CD4-positive, alpha-beta T cell treated with Interleukin-6 for 4 hours (primary cell): ENCODE data around the gene OR8D4.
"Not testable (repeated sequence)": the region's sequence is repeated elsewhere in the genome, so short reads cannot be mapped to it uniquely, and the experiment has no call there.

Experiments
- DNase-seq: peaks from one replicate; pipeline ENCODE4 v3.0.0-alpha.2; 2020; ENCODE audit warnings: mixed read lengths

The OR8D4 gene

GRCh38 chr11:123901867-123902266 is at the start of gene OR8D4:
Gene OR8D4, plus strand, starts transcription at chr11:123902167. Its CDS starts 4,265 bp downstream, at chr11:123906432.
- DNase-seq, result no peak

GRCh38 chr11:123852321-123852720 is 49.6 kb upstream of the OR8D4 start:
- DNase-seq, result no peak

- no peak for DNase-seq
Observed at GRCh38 chr11:123853038-123853437, 48.9 kb upstream of the OR8D4 start.

- DNase-seq, result no peak
Observed at GRCh38 chr11:123856444-123856843, 45.5 kb upstream of the OR8D4 start.

- no peak for DNase-seq
Observed at GRCh38 chr11:123859731-123860130, 42.2 kb upstream of the OR8D4 start.

GRCh38 chr11:123865293-123865692 is 36.7 kb upstream of the OR8D4 start:
- not testable (repeated sequence) for DNase-seq

- not testable (repeated sequence) for DNase-seq
Observed at GRCh38 chr11:123867795-123868194, 34.2 kb upstream of the OR8D4 start.

- DNase-seq, result no peak
Observed at GRCh38 chr11:123880912-123881311, 21.1 kb upstream of the OR8D4 start.

GRCh38 chr11:123885570-123885969 is 16.4 kb upstream of the OR8D4 start, which contains the start of gene TMEM225:
Gene TMEM225, minus strand, starts transcription at chr11:123885670. Its CDS starts 245 bp downstream, at chr11:123885425.
- no peak for DNase-seq

GRCh38 chr11:123892031-123892430 is 9.9 kb upstream of the OR8D4 start:
- DNase-seq, result no peak

GRCh38 chr11:123899792-123900191 is 2.2 kb upstream of the OR8D4 start:
- no peak for DNase-seq

GRCh38 chr11:123903932-123904331 is 2.0 kb downstream of the OR8D4 start:
- no peak for DNase-seq

- DNase-seq, result no peak
Observed at GRCh38 chr11:123904932-123905331, 3.0 kb downstream of the OR8D4 start.

GRCh38 chr11:123905826-123906225 is 3.9 kb downstream of the OR8D4 start:
- DNase-seq, result no peak

- no peak for DNase-seq
Observed at GRCh38 chr11:123920943-123921342, 19.0 kb downstream of the OR8D4 start.

- no peak for DNase-seq
Observed at GRCh38 chr11:123924027-123924426, 22.1 kb downstream of the OR8D4 start.

- DNase-seq, result no peak
Observed at GRCh38 chr11:123939317-123939716, 37.4 kb downstream of the OR8D4 start, which contains the start of gene OR4D5. Gene OR4D5, plus strand, starts transcription at chr11:123939617. Its CDS starts 0 bp downstream, at chr11:123939617.

- no peak for DNase-seq
Observed at GRCh38 chr11:123942413-123942812, 40.4 kb downstream of the OR8D4 start.

GRCh38 chr11:123943738-123944137 is 41.8 kb downstream of the OR8D4 start, which contains the start of gene OR6T1:
Gene OR6T1, minus strand, starts transcription at chr11:123943838. Its CDS starts 0 bp downstream, at chr11:123943838.
- no peak for DNase-seq

GRCh38 chr11:123945132-123945531 is 43.2 kb downstream of the OR8D4 start:
- no peak for DNase-seq

- DNase-seq, result no peak
Observed at GRCh38 chr11:123956752-123957151, 54.8 kb downstream of the OR8D4 start.
